Measurements from ENCODE around the gene AKAP1. TPM values are rescaled to one million over a fixed set of nuclear protein-coding genes. Genes with fewer than 3 reads are reported as not detected.

AKAP1 gene
- total RNA-seq, 4 donors from 2014 or later = 57.5 to 174 (median 117) TPM

DNA sequence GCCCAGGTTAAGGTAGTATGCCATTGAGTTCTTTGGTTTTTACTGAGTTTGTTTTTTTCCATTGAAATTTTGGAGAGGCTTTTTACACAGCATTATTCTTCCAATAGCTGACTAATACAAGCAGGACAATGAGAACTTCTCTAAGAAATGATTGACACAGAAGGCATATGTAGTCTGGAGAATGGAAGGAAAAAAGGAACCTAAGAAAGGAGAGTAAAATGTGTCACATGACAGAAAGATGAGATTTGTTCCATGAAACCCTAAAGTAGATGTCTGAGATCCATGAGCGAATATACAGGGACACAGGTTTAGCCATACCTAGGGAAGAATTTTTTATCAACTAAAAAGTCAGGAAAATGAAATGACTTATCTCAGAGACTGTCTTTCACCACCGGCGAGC, 80.7 kb downstream of the AKAP1 start:
- no peaks in the 10 kb centered on the region for H3K27me3 ChIP-seq
- in situ Hi-C loops (cut with MboI; ENCODE audit: low sequenced_read_pairs in 4 of 4) = no loop called here
- no peaks in the 10 kb centered on the region for H3K4me1 ChIP-seq
- no peaks in the 10 kb centered on the region for H3K36me3 ChIP-seq
- ATAC-seq (no peak), DNase-seq (no peak)
- no peak overlapping the region for H3K27ac ChIP-seq
- no peak for TF ChIP-seq POLR2A (IDR thresholded peaks at IDR 0.05)
- TF ChIP-seq, protein P1, sequence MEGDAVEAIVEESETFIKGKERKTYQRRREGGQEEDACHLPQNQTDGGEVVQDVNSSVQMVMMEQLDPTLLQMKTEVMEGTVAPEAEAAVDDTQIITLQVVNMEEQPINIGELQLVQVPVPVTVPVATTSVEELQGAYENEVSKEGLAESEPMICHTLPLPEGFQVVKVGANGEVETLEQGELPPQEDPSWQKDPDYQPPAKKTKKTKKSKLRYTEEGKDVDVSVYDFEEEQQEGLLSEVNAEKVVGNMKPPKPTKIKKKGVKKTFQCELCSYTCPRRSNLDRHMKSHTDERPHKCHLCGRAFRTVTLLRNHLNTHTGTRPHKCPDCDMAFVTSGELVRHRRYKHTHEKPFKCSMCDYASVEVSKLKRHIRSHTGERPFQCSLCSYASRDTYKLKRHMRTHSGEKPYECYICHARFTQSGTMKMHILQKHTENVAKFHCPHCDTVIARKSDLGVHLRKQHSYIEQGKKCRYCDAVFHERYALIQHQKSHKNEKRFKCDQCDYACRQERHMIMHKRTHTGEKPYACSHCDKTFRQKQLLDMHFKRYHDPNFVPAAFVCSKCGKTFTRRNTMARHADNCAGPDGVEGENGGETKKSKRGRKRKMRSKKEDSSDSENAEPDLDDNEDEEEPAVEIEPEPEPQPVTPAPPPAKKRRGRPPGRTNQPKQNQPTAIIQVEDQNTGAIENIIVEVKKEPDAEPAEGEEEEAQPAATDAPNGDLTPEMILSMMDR (IDR thresholded peaks at IDR 0.05 in 4 of 5, conservative IDR thresholded peaks at IDR 0.05 in 1 of 5) = no peak
- no peak overlapping the region for H3K4me3 ChIP-seq
- intact Hi-C loops (cut with DNase I; ENCODE audit: low total_unique reads) = no loop called here
- no peaks in the 10 kb centered on the region for H3K9me3 ChIP-seq

DNA sequence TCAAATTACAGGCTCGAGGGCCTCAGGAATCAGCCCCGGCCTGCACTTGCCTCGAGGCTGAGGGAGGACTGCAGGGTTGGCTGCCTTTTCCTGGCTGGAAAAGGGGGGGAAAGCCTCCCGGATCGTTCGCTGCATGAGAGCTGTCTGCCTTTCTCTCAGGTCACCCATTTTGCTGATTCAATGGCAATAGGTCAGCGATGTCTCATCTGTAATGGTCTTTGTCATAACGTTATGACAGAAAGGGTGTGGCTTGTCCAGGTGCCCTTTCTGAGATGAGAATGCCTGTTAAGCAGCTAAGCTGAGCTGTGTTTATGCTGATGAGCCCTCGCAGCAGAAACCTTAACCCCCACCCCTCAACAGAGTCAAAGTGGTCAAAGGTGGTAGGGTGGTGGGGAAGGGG, 81.8 kb downstream of the AKAP1 start:
- H3K36me3 ChIP-seq = no peaks in the 10 kb centered on the region
- DNase-seq (no peak), ATAC-seq (no peak)
- H3K27ac ChIP-seq = no peak overlapping the region
- H3K4me1 ChIP-seq = no peaks in the 10 kb centered on the region
- TF ChIP-seq, protein P1 (IDR thresholded peaks at IDR 0.05 in 4 of 5, conservative IDR thresholded peaks at IDR 0.05 in 1 of 5) = no peak
- TF ChIP-seq POLR2A (IDR thresholded peaks at IDR 0.05) = no peak
- H3K4me3 ChIP-seq = no peak overlapping the region
- no peaks in the 10 kb centered on the region for H3K27me3 ChIP-seq
- intact Hi-C loops (cut with DNase I; ENCODE audit: low total_unique reads) (no loop called here), in situ Hi-C loops (cut with MboI; ENCODE audit: low sequenced_read_pairs in 4 of 4) (no loop called here)
- H3K9me3 ChIP-seq = no peaks in the 10 kb centered on the region

DNA sequence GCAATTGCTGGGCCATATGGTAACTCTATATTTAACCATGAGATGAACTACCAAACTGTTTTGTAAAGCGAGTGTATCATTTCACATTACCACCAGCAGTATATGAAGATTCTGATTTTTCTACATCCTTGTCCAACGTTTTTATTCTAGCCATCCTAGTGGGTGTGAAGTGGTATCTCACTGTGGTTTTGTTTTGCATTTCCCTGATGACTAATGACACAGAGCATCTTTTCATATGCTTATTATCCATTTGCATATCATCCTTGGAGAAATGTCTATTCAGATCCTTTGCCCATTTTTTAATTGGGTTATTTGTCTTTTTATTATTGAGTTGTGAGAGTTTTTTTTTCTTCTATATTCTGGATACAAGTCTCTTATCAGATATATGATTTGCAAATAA, 83.6 kb downstream of the AKAP1 start:
- intact Hi-C loops (cut with DNase I; ENCODE audit: low total_unique reads) (no loop called here), in situ Hi-C loops (cut with MboI; ENCODE audit: low sequenced_read_pairs in 4 of 4) (no loop called here)
- no peak for ATAC-seq
- Histone ChIP-seq H3K4me1 (no peaks in the 10 kb centered on the region), H3K4me3 (no peak overlapping the region), H3K9me3 (no peaks in the 10 kb centered on the region), H3K27me3 (no peaks in the 10 kb centered on the region), H3K27ac (no peak overlapping the region), H3K36me3 (no peaks in the 10 kb centered on the region)
- no peak for TF ChIP-seq POLR2A (IDR thresholded peaks at IDR 0.05)
- TF ChIP-seq, protein P1 (IDR thresholded peaks at IDR 0.05 in 4 of 5, conservative IDR thresholded peaks at IDR 0.05 in 1 of 5) = no peak
- no peak for DNase-seq

DNA sequence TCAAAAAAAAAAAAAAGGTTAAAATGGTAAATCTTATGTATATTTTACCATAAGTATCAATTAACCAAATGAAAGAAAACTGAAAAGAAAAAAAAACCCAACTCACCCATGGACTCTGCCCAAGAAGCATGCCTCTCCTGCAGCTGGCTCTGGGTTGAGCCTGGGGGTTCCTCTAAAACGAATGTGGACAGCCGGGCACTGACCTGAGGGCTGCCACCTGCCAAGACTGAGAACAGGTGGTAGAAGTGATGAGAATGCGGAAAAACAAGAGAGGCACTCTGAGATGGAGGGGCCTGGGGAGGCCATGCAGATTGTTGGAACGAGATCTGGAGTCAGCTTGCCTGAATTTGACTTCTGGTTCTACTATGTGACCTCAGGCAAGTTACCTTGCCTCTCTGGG, 85.8 kb downstream of the AKAP1 start:
- no peaks in the 10 kb centered on the region for H3K9me3 ChIP-seq
- in situ Hi-C loops (cut with MboI; ENCODE audit: low sequenced_read_pairs in 4 of 4) = no loop called here
- H3K4me3 ChIP-seq = no peak overlapping the region
- no peaks in the 10 kb centered on the region for H3K4me1 ChIP-seq
- H3K27ac ChIP-seq = no peak overlapping the region
- intact Hi-C loops (cut with DNase I; ENCODE audit: low total_unique reads) = no loop called here
- H3K27me3 ChIP-seq = no peaks in the 10 kb centered on the region
- no peaks in the 10 kb centered on the region for H3K36me3 ChIP-seq
- DNase-seq (no peak), ATAC-seq (no peak)
- TF ChIP-seq, protein P1 (IDR thresholded peaks at IDR 0.05 in 4 of 5, conservative IDR thresholded peaks at IDR 0.05 in 1 of 5) = no peak
- no peak for TF ChIP-seq POLR2A (IDR thresholded peaks at IDR 0.05)

Other genes with a start within 250 kb of the AKAP1 start
- gene TRIM25, start 171.2 kb upstream of the AKAP1 start, total RNA-seq = 10 to 100 TPM in 3 of 4 donors, 1 to 10 TPM in 1; 8.5 to 18.2 (median 15.1) TPM
- gene COIL, start 124.2 kb upstream of the AKAP1 start, total RNA-seq = 1 to 10 TPM; 6.3 to 9.7 (median 9.0) TPM
- gene SCPEP1, start 107.1 kb upstream of the AKAP1 start, total RNA-seq = 10 to 100 TPM in 3 of 4 donors, 1 to 10 TPM in 1; 9.9 to 44.7 (median 30.2) TPM
- gene MSI2, start 171.3 kb downstream of the AKAP1 start, total RNA-seq = 10 to 100 TPM; 33.1 to 66.2 (median 48.5) TPM

Data from gastrocnemius medialis (tissue), 4 donors.